GM12878 (cell line): ENCODE measurements around the gene RARB.

Experiments used
- CEBPB ChIP-seq, 2 experiments: fragments of 150-350 bp in 1 of 2; IDR thresholded peaks; 2 replicates each; pipeline ENCODE4 v1.6.1; 2012 to 2014; ENCODE audit warnings: low read depth in 2 of 2, low read length in 2 of 2, borderline replicate concordance in 1 of 2, inconsistent platforms in 1 of 2
- CTCF ChIP-seq, 3 experiments: IDR thresholded peaks in 2 of 3; conservative IDR thresholded peaks in 1 of 3; 2 replicates each; pipeline ENCODE4 v1.5.1; 2011; ENCODE audit warnings: low read depth in 3 of 3, low read length in 3 of 3, mild to moderate bottlenecking in 3 of 3, control low read depth in 2 of 3, moderate library complexity in 2 of 3, inconsistent platforms in 1 of 3, mixed read lengths in 1 of 3; ENCODE audit not compliant: control insufficient read depth in 2 of 3, insufficient read depth in 1 of 3; ENCODE audit errors: extremely low read depth in 1 of 3
- YBX1 ChIP-seq: fragments of 450-650 bp; IDR thresholded peaks from 2 replicates; pipeline ENCODE4 v1.6.1; 2016; ENCODE audit warnings: antibody characterized with exemption

- TF ChIP-seq CTCF (IDR thresholded peaks at IDR 0.05 in 2 of 3, conservative IDR thresholded peaks at IDR 0.05 in 1 of 3; ENCODE audit: control insufficient read depth in 2 of 3, extremely low read depth in 1 of 3, insufficient read depth in 1 of 3, low read depth in 3 of 3, low read length in 3 of 3) (no peak), YBX1 (no peak), CEBPB (IDR thresholded peaks at IDR 0.05; ENCODE audit: borderline replicate concordance in 1 of 2, low read depth in 2 of 2, low read length in 2 of 2) (no peak)
Observed at GRCh38 chr3:25537516-25537915, 109.5 kb downstream of the RARB start.
